ENCODE data around the gene DAAM2.

Gene DAAM2

DNA sequence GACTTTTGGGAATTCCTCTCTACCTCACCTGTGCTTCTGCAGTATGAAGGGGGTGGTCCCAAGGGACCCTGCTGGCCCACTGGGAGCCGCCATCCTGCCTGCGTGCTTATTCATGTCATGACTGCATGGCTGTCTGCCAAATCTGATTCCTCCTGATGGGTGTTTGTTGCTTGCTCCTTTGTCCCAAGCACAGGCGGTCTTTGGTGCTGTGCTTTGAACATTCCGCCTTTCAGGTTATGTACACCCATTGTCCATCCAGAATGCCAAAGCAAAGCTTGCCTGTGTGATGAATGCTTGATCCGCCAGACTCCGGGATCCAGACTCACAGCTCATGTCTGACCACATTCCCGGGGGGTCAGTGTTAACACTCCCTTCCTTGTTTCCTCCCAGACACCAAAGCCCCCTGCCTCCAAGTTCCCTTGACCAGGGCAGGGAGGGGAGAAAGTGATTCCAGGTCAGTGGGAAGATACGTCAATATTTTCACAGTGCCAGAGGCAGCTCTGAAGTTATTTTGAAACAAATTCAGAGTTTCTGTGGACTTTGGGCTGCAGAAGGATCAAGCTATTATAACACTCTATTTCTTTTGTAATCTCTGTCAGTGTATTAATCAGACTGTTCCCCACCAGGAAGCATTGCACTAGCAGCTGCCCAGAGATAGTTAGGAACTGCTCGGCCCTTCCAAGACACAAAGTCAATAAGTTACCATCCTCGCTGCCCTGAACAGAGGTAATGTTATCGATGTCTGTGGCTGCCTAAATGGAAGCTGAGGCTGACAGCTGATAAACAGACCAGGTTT lies 9.5 kb downstream of the DAAM2 start:
- no peak overlapping the region for H3K9ac ChIP-seq

DNA sequence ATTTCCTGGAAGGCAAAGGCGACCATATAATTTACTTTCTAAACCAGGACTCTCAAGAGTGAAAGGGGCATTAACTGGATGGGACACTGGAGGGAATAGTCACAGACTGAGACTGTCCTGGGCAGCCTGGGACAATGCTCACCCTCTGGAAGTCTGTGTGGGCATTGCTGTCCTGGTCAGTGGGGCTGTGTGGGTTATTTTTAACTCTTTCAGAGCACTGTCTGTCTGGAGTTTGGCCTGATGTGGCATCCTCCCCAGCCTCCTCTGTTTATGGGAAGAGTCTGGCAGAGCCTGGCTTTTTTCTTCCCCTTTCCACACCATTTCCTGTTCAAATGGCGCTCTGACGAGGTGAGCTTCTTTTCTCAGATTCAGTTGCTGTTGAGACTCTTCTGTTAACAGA lies 11.7 kb downstream of the DAAM2 start:
- Histone ChIP-seq H3K27ac (no peak overlapping the region), H4K20me1 (no peaks in the 10 kb centered on the region), H3K27me3 (no peaks in the 10 kb centered on the region), H3K4me1 (peaks cover 3% of the 10 kb centered on the region; the same call in 1 of the 2 replicates), H3K9ac (no peak overlapping the region), H3K4me3 (no peak overlapping the region), H3K9me3 (no peaks in the 10 kb centered on the region), H3K36me3 (no peaks in the 10 kb centered on the region), H3K4me2 (no peak overlapping the region)
- TF ChIP-seq Cebpa-rat (IDR thresholded peaks at IDR 0.05): no peak

More for the DNA sequence above, 9.5 kb downstream of the DAAM2 start:
- Histone ChIP-seq H3K36me3 (no peaks in the 10 kb centered on the region), H3K4me2 (no peak overlapping the region), H3K4me1 (no peaks in the 10 kb centered on the region), H3K27me3 (no peaks in the 10 kb centered on the region), H3K27ac (no peak overlapping the region), H4K20me1 (no peaks in the 10 kb centered on the region), H3K9me3 (no peaks in the 10 kb centered on the region), H3K4me3 (no peak overlapping the region)
- no peak for TF ChIP-seq Cebpa-rat (IDR thresholded peaks at IDR 0.05)

DNA sequence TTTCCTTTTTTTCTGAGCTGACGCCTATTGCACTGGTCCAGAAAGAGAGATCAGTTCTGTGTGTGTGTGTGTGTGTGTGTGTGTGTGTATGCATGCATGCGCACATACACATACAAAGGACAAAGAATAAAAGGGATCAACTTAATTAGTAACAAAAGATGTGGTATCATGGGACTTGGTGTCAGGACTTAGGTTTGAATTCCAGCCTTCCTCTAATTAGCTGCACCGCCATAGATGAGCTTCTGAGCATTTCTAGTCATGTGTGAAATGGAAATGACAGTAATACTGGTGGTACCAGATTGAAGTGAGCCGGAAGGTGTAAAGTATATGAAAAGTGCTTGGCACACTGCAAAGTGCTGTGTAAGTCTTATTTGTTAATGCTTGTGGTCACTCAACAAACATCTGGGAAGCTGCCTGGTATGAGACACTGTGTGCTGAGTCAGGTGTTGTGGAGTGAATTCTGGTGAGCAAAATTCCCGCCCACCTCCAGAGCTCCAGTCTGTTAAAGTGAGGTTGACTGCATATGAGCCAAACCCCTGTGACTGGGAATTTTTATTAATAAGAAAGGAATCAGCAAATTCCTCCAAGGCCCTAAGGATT lies 12.4 kb downstream of the DAAM2 start:
- TF ChIP-seq Cebpa-rat (IDR thresholded peaks at IDR 0.05): no peak
- Histone ChIP-seq H3K4me1 (peaks cover 8% of the 10 kb centered on the region; the same call in 1 of the 2 replicates), H3K27me3 (no peaks in the 10 kb centered on the region), H3K27ac (no peak overlapping the region), H3K9me3 (no peaks in the 10 kb centered on the region), H3K9ac (no peak overlapping the region), H3K36me3 (no peaks in the 10 kb centered on the region), H3K4me3 (no peak overlapping the region), H4K20me1 (no peaks in the 10 kb centered on the region), H3K4me2 (no peak overlapping the region)

DNA sequence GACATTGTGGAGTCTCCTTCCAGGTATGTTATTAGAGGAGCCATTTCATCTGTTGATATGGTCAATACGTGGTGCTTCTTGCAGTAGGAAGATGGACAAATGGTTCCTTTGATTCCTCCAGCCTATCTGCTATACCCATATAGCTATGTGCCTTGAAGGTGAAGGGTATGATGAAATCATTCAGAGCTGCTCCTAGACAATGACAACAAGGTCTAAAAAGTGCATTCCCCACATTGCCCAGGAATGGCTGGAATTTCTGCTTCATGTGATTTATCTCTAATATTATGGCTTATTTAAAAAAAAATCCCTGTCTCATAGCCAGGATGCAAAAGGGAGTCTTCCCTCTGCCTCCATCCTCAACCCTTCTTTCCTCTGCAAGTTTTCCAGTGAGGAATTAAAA lies 14.1 kb downstream of the DAAM2 start:
- no peak for TF ChIP-seq Cebpa-rat (IDR thresholded peaks at IDR 0.05)
- Histone ChIP-seq H3K4me3 (no peak overlapping the region), H3K9ac (no peak overlapping the region), H3K9me3 (no peaks in the 10 kb centered on the region), H3K27me3 (no peaks in the 10 kb centered on the region), H3K4me1 (peaks cover 12% of the 10 kb centered on the region; the same call in 1 of the 2 replicates), H3K27ac (no peak overlapping the region), H4K20me1 (no peaks in the 10 kb centered on the region), H3K4me2 (no peak overlapping the region), H3K36me3 (no peaks in the 10 kb centered on the region)

DNA sequence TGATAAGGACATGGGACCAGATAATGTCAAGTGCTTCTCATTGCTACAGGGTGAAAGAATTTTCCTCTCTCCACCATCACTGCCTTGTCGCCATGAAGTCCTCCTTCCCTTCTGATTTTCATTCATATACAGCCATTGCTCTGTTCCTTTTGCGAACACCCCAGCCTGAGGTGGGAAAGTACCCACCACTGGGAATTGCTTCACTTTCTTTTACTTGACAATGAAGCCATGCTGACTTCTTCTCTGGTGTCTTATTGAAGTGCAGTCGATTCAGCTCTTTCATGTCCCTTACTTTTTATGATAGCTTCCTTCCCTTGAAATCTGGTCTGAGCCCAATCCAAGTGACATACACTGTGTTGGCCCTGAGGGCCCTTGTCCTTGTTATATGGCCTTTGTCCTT lies 16.2 kb downstream of the DAAM2 start:
- Histone ChIP-seq H4K20me1 (no peaks in the 10 kb centered on the region), H3K27me3 (no peaks in the 10 kb centered on the region), H3K9me3 (no peaks in the 10 kb centered on the region), H3K4me2 (no peak overlapping the region), H3K4me3 (no peak overlapping the region), H3K27ac (no peak overlapping the region), H3K36me3 (no peaks in the 10 kb centered on the region), H3K4me1 (peaks cover 28% of the 10 kb centered on the region), H3K9ac (no peak overlapping the region)
- no peak for TF ChIP-seq Cebpa-rat (IDR thresholded peaks at IDR 0.05)

DNA sequence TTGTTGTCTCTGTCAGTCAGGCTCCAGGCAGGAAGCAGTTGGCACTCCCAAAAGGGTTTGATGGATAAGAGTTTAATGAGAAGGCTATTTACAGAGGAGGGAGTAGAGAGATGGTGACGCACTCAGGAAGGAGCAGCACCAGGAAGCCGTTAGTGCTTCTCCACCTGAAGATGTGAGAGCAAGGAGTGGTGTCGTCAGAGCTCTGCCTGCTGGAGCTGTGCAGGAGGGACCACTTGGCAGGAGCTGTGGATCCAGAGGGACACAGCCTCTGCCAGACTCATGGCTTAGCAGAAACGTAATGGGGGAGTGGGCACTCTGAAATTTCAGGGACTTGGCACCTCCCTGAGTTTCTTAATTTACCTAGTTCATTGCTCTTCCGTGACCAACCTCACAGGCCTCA lies 16.8 kb downstream of the DAAM2 start:
- Histone ChIP-seq H3K27ac (no peak overlapping the region), H4K20me1 (no peaks in the 10 kb centered on the region), H3K36me3 (no peaks in the 10 kb centered on the region), H3K9me3 (no peaks in the 10 kb centered on the region), H3K4me1 (peaks cover 35% of the 10 kb centered on the region), H3K27me3 (no peaks in the 10 kb centered on the region), H3K4me3 (no peak overlapping the region), H3K9ac (no peak overlapping the region), H3K4me2 (no peak overlapping the region)
- TF ChIP-seq Cebpa-rat (IDR thresholded peaks at IDR 0.05): no peak

DNA sequence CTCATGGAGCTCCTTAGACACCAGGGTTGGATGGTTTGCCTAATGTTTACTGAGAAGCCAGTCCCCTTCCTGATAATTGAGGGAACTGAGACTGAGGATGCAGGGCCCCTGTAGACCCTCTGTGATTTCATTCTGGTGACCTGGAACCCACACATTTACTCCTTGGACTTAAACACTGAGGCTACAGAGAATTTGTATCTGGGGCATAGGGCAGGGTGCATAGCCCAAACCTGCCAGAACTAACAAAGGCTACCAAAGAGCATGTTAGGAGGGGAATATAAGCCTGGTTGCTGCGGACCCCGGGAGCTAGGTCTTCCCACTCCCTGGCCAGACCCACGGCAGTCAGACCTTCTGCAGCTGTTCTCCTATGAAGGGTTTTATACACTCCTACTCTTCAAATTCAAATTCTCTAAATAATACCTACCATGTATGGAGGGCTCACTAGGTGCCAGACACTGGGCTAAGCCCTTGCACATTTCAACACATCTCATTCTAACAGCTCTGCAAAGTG lies 19.7 kb downstream of the DAAM2 start:
- Histone ChIP-seq H3K9ac (no peak overlapping the region), H3K27me3 (no peaks in the 10 kb centered on the region), H3K27ac (no peak overlapping the region), H3K9me3 (no peaks in the 10 kb centered on the region), H4K20me1 (no peaks in the 10 kb centered on the region), H3K4me3 (no peak overlapping the region), H3K4me1 (peaks cover 49% of the 10 kb centered on the region), H3K36me3 (no peaks in the 10 kb centered on the region), H3K4me2 (peak overlapping the region; percentile 9; the same call in 1 of the 2 replicates)
- no peak for TF ChIP-seq Cebpa-rat (IDR thresholded peaks at IDR 0.05)

DNA sequence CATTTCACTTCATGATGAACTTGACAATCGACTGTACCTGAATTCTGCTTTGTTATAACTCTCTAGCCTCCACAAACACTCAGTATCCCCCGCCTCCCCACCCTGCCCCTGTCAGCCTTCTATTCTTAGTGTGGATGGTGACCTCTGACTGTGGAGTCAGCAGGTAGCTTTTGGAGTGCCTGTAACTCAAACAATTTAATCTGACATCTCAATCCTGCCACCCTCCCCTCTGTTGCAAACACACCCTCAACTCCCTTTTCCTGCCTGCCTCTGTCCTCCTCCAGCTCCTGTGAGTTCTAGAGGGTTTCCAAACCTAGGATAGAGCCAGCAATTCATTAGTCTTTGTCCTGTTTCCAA lies 20.3 kb downstream of the DAAM2 start:
- peaks cover 49% of the 10 kb centered on the region for H3K4me1 ChIP-seq
- no peaks in the 10 kb centered on the region for H3K27me3 ChIP-seq
- no peak overlapping the region for H3K27ac ChIP-seq
- no peak overlapping the region for H3K4me3 ChIP-seq
- H3K36me3 ChIP-seq: no peaks in the 10 kb centered on the region
- TF ChIP-seq Cebpa-rat (IDR thresholded peaks at IDR 0.05): no peak
- no peaks in the 10 kb centered on the region for H4K20me1 ChIP-seq
- H3K9ac ChIP-seq: no peak overlapping the region
- H3K9me3 ChIP-seq: no peaks in the 10 kb centered on the region
- H3K4me2 ChIP-seq: peak overlapping the region; percentile 68

DNA sequence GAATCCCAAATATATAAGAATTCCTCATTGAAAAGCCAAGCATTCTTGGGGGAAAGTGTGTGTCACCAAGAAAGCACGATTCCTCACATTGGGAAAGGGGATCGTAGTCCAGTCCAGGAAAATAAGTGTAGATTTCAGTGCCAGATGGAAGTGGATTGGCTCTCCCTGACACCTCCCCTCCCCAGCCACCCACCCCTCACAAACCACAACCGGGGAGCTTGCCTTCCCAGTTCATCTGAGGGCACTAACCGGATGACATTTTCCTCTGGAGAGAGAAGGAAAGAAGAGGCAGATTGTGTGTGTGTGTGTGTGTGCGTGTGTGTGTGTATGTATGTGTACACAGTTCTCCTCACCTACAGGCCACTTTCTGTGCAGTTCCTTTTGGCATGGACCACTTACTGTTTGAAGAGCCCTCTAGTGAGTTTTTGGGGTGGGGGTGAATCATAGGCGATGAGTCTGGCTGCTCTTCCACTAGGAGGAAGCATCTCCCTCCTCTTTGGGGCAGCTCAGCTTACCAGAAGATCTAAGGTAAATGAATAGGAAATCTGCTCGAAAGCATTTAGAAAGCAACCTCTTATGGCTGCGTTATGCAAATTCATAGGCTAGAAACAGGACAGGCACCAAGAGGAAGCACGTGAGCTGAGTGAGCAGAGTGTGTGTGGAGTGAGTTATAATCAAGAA lies 20.8 kb downstream of the DAAM2 start:
- peaks cover 49% of the 10 kb centered on the region for H3K4me1 ChIP-seq
- no peaks in the 10 kb centered on the region for H4K20me1 ChIP-seq
- peak overlapping the region; percentile 68 for H3K4me2 ChIP-seq
- no peak overlapping the region for H3K4me3 ChIP-seq
- no peak overlapping the region for H3K9ac ChIP-seq
- no peak for TF ChIP-seq Cebpa-rat (IDR thresholded peaks at IDR 0.05)
- no peaks in the 10 kb centered on the region for H3K36me3 ChIP-seq
- no peaks in the 10 kb centered on the region for H3K27me3 ChIP-seq
- H3K27ac ChIP-seq: no peak overlapping the region
- no peaks in the 10 kb centered on the region for H3K9me3 ChIP-seq

DNA sequence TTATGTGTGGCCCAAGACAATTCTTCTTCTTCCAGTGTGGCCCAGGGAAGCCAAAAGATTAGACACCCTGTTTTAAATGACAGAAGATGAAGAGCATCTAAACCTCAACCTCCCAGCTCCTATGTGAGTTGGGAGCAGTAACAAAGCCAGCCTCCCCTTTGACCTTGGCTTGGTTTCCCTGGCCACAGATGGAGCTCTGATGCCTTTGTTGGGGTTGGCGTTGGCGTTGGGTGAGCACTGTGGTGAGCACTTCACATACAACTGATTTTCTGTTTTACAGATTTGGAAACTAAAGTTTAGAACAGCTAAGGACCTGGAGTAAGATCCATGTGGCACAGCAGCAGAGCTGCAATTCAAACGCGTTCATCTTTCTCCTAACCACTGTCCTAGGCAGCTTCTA lies 22.1 kb downstream of the DAAM2 start:
- peak overlapping the region; percentile 68 for H3K4me2 ChIP-seq
- no peak overlapping the region for H3K4me3 ChIP-seq
- H3K27me3 ChIP-seq: no peaks in the 10 kb centered on the region
- H3K4me1 ChIP-seq: peaks cover 42% of the 10 kb centered on the region
- no peak for TF ChIP-seq Cebpa-rat (IDR thresholded peaks at IDR 0.05)
- no peaks in the 10 kb centered on the region for H3K9me3 ChIP-seq
- peak overlapping the region; percentile 22; the same call in 1 of the 2 replicates for H3K27ac ChIP-seq
- H3K36me3 ChIP-seq: no peaks in the 10 kb centered on the region
- H3K9ac ChIP-seq: no peak overlapping the region
- H4K20me1 ChIP-seq: no peaks in the 10 kb centered on the region
